ENCODE results near the gene INA. TPM values are rescaled to one million over a fixed set of nuclear protein-coding genes. Genes with fewer than 3 reads are reported as not detected.
A peak's percentile ranks its signal among the peaks of the same experiment; 100 is the strongest.
"Not testable (repeated sequence)": the region's sequence is repeated elsewhere in the genome, so short reads cannot be mapped to it uniquely, and the experiment has no call there.

The INA gene
- total RNA-seq, 1 donor from 2014 or later = 1.4 TPM

- Mint-ChIP-seq H3K4me1 (peaks cover 8% of the 10 kb centered on the region), H3K9me3 (peaks cover 12% of the 10 kb centered on the region), H3K4me3 (no peak overlapping the region), H3K27ac (no peak overlapping the region), H3K27me3 (peaks cover 4% of the 10 kb centered on the region), H3K36me3 (ENCODE audit: low read depth) (peaks cover 3% of the 10 kb centered on the region)
- no peak for DNase-seq
- intact Hi-C loops (cut with micrococcal nuclease) = no loop called here
Observed at GRCh38 chr10:103254538-103255325, 22.2 kb upstream of the INA start.

DNA sequence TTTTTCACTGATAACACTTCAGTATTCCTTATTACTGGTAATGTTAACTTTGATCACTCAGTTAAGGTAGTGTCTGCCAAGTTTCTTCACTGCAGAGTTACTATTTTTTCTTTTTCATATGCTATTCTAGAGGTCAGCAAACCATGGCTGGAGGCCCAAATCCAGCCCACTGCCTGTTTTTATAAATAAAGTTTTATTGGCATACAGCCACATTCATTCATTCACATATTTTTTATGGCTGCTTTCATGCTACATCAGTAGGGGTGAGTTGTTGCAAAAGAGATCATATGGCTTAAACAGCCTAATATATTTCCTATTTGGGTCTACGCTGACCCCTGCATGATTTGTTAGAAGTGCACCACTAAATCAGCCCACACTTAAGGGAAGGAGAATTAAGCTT is 20.3 kb upstream of the INA start:
- no peak overlapping the region for H3K4me3 Mint-ChIP-seq
- H3K36me3 Mint-ChIP-seq (ENCODE audit: low read depth) = no peaks in the 10 kb centered on the region
- no peak overlapping the region for H3K27ac Mint-ChIP-seq
- peaks cover 19% of the 10 kb centered on the region for H3K9me3 Mint-ChIP-seq
- intact Hi-C loops (cut with micrococcal nuclease) = no loop called here
- H3K27me3 Mint-ChIP-seq = peaks cover 1% of the 10 kb centered on the region
- DNase-seq = no peak
- peaks cover 3% of the 10 kb centered on the region for H3K4me1 Mint-ChIP-seq

DNA sequence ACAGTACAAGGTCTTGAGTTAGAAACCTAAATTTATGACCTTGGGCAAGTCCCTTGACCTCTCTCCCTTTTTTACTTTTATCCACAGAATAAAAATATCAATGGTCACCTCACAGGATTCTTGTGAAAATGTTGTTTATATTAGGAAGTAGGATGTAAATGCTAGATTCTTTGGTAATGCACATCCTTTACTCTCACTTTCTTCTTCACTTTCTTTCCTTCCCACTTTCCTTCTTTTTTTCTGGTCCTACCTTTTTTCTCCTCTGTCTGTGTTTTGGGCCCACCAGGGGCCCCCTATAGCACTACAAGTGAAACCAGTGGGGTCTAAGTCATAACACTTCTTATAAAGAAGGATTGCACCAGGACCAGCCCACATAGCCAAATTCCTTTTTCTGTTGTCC is 19.1 kb upstream of the INA start:
- Mint-ChIP-seq H3K9me3 (peaks cover 23% of the 10 kb centered on the region), H3K27me3 (peaks cover 1% of the 10 kb centered on the region), H3K27ac (no peak overlapping the region), H3K4me1 (peaks cover 3% of the 10 kb centered on the region), H3K4me3 (no peak overlapping the region), H3K36me3 (ENCODE audit: low read depth) (no peaks in the 10 kb centered on the region)
- DNase-seq = no peak
- intact Hi-C loops (cut with micrococcal nuclease) = no loop called here

- intact Hi-C loops (cut with micrococcal nuclease); DNase-seq; H3K4me1 Mint-ChIP-seq; H3K27me3 Mint-ChIP-seq; H3K4me3 Mint-ChIP-seq; H3K36me3 Mint-ChIP-seq (ENCODE audit: low read depth); H3K27ac Mint-ChIP-seq: not testable (repeated sequence)
- H3K9me3 Mint-ChIP-seq = peaks cover 23% of the 10 kb centered on the region
Observed at GRCh38 chr10:103258928-103259327, 18.0 kb upstream of the INA start.

GRCh38 chr10:103259989-103260388 is 16.9 kb upstream of the INA start:
- no peak for DNase-seq
- Mint-ChIP-seq H3K36me3 (ENCODE audit: low read depth) (no peaks in the 10 kb centered on the region), H3K4me1 (peaks cover under 1% of the 10 kb centered on the region), H3K9me3 (peaks cover 26% of the 10 kb centered on the region), H3K27me3 (peaks cover 5% of the 10 kb centered on the region), H3K27ac (no peak overlapping the region), H3K4me3 (no peak overlapping the region)
- intact Hi-C loops (cut with micrococcal nuclease) = no loop called here

- DNase-seq = no peak
- Mint-ChIP-seq H3K9me3 (peaks cover 31% of the 10 kb centered on the region), H3K4me3 (no peak overlapping the region), H3K27ac (no peak overlapping the region), H3K27me3 (peaks cover 16% of the 10 kb centered on the region), H3K4me1 (no peaks in the 10 kb centered on the region), H3K36me3 (ENCODE audit: low read depth) (no peaks in the 10 kb centered on the region)
- intact Hi-C loops (cut with micrococcal nuclease) = no loop called here
Observed at GRCh38 chr10:103262229-103262628, 14.7 kb upstream of the INA start.

DNA sequence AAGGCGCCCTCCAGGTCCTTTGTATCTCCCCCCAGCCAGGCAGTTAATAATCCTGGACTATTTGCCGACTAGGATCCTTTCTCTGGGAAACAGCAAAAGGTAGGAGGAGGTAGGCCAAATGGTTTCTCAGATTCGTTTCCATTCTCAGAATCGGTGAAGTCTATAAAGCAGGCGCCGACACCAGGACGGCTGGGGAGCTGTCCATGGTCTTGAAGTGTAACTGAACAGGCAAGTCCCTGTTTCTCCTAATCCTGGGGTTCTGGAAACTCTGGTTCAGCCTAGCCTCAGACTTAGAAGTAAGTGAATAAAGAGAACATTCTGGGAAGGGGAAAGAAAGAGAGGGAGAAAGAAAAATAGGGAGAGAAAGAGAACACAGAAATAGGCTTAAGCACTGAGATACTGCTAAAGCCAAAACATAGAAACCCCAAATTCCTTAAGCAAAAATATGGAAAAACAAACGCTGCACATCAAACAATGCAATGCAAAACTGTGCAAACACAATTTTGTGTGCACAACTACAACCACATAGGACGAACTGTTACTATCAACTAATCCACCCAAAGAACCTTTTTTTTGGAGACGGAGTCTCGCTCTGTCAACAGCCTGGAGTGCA is 11.1 kb upstream of the INA start:
- no peak overlapping the region for H3K27ac Mint-ChIP-seq
- DNase-seq = peak; percentile 87
- no peaks in the 10 kb centered on the region for H3K36me3 Mint-ChIP-seq (ENCODE audit: low read depth)
- H3K4me3 Mint-ChIP-seq = no peak overlapping the region
- peaks cover 25% of the 10 kb centered on the region for H3K27me3 Mint-ChIP-seq
- intact Hi-C loops (cut with micrococcal nuclease) = no loop called here
- H3K4me1 Mint-ChIP-seq = no peaks in the 10 kb centered on the region
- H3K9me3 Mint-ChIP-seq = peaks cover 17% of the 10 kb centered on the region

- Mint-ChIP-seq H3K9me3 (no peaks in the 10 kb centered on the region), H3K27ac (no peak overlapping the region), H3K36me3 (ENCODE audit: low read depth) (no peaks in the 10 kb centered on the region), H3K4me1 (peaks cover 5% of the 10 kb centered on the region), H3K4me3 (no peak overlapping the region), H3K27me3 (peaks cover 38% of the 10 kb centered on the region)
- intact Hi-C loops (cut with micrococcal nuclease) = no loop called here
- no peak for DNase-seq
Observed at GRCh38 chr10:103273041-103273441, 3.9 kb upstream of the INA start.

- Mint-ChIP-seq H3K36me3 (ENCODE audit: low read depth) (peaks cover 2% of the 10 kb centered on the region), H3K27me3 (peaks cover 58% of the 10 kb centered on the region), H3K4me3 (peak overlapping the region; percentile 66), H3K27ac (no peak overlapping the region), H3K9me3 (peaks cover 9% of the 10 kb centered on the region), H3K4me1 (peaks cover 8% of the 10 kb centered on the region)
- intact Hi-C loops (cut with micrococcal nuclease) = no loop called here
- DNase-seq = no peak
Observed at GRCh38 chr10:103276251-103276895, 565 bp upstream of the INA start.

- H3K36me3 Mint-ChIP-seq (ENCODE audit: low read depth) = peaks cover 2% of the 10 kb centered on the region
- peaks cover 9% of the 10 kb centered on the region for H3K9me3 Mint-ChIP-seq
- peak overlapping the region; percentile 66 for H3K4me3 Mint-ChIP-seq
- intact Hi-C loops (cut with micrococcal nuclease) = no loop called here
- DNase-seq = no peak
- H3K4me1 Mint-ChIP-seq = peaks cover 10% of the 10 kb centered on the region
- H3K27ac Mint-ChIP-seq = no peak overlapping the region
- H3K27me3 Mint-ChIP-seq = peaks cover 67% of the 10 kb centered on the region
Observed at GRCh38 chr10:103277713-103278536, 987 bp downstream of the INA start.

- Mint-ChIP-seq H3K36me3 (ENCODE audit: low read depth) (peaks cover 2% of the 10 kb centered on the region), H3K9me3 (peaks cover 9% of the 10 kb centered on the region), H3K27ac (no peak overlapping the region), H3K27me3 (peaks cover 70% of the 10 kb centered on the region), H3K4me1 (peaks cover 10% of the 10 kb centered on the region), H3K4me3 (peak overlapping the region; percentile 56)
- DNase-seq = no peak
- intact Hi-C loops (cut with micrococcal nuclease) = no loop called here
Observed at GRCh38 chr10:103278537-103278823, 1.5 kb downstream of the INA start.

DNA sequence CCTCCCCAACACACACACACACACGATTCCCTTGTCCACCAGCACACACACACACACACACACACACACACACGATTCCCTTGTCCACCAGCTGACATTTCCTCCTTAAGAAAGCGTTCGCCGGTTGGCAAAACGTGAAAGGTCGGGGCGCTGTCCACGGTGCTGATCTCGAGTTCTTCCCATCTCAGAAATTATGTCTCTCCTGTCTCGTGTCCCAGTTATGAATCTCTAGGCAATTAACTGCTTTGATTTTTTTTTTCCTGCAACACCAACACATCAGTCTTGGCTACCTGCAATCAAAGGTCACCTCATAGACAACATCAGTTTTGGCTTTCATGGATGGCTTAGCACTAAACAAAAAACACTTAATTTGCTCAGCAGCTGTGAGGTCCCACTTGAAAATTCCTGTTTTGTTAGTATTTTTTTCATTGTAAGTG is 1.9 kb downstream of the INA start:
- Mint-ChIP-seq H3K4me1 (peaks cover 10% of the 10 kb centered on the region), H3K27ac (peak overlapping the region; percentile 30), H3K36me3 (ENCODE audit: low read depth) (peaks cover 2% of the 10 kb centered on the region), H3K27me3 (peaks cover 70% of the 10 kb centered on the region), H3K9me3 (peaks cover 9% of the 10 kb centered on the region), H3K4me3 (peak overlapping the region; percentile 56)
- intact Hi-C loops (cut with micrococcal nuclease) = no loop called here
- DNase-seq = peak; percentile 87

DNA sequence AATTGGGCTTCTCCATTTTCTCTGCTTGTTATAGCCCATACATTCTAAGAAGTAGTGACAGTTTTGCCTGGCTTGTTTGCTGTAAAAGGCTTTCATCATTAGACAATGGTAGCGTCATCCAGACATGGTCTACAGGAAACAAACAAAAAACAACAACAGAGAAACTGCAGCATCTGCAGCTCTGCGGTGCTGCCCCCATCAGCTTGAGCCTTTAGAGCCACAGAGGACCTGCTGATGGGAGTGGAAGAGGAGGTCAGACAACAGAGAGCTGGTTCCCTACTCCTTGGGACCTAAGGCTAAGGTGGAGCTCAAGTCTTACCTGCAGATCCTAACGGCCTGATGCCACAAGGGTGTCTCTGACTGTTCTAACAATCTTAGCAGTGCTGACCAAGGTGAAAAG is 3.1 kb downstream of the INA start:
- no peak for DNase-seq
- peaks cover 9% of the 10 kb centered on the region for H3K9me3 Mint-ChIP-seq
- H3K27me3 Mint-ChIP-seq = peaks cover 72% of the 10 kb centered on the region
- peaks cover 10% of the 10 kb centered on the region for H3K4me1 Mint-ChIP-seq
- no peak overlapping the region for H3K27ac Mint-ChIP-seq
- peaks cover 2% of the 10 kb centered on the region for H3K36me3 Mint-ChIP-seq (ENCODE audit: low read depth)
- no peak overlapping the region for H3K4me3 Mint-ChIP-seq
- intact Hi-C loops (cut with micrococcal nuclease) = no loop called here

DNA sequence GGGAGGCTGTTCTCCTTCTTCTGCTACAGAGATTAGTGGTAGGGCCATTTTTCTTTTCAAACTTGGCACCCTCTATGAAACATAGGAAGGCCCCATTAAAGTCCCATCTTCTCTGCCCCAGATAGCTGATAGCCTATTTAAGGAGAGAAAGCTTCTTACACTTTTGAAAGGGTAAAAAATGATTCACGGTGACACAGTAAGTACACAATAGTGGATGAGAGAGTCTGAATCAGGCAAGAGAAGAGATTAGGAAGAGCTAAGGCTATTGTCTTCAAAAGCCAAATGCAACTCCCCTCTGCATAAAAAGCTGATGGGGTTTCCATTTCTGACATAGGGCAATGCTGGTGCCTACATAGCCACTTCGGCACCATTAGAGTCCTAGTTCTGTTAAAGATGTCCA is 3.6 kb downstream of the INA start:
- Mint-ChIP-seq H3K27ac (no peak overlapping the region), H3K4me1 (peaks cover 10% of the 10 kb centered on the region), H3K9me3 (peaks cover 9% of the 10 kb centered on the region), H3K27me3 (peaks cover 68% of the 10 kb centered on the region), H3K4me3 (no peak overlapping the region), H3K36me3 (ENCODE audit: low read depth) (peaks cover 2% of the 10 kb centered on the region)
- intact Hi-C loops (cut with micrococcal nuclease) = no loop called here
- DNase-seq = no peak
